H9 (cell line): ENCODE measurements around the gene FEM1B. TPM values are rescaled to one million over a fixed set of nuclear protein-coding genes. Genes with fewer than 3 reads are reported as not detected.

Experiments used
- DNase-seq: peaks from one replicate; pipeline ENCODE4 v3.0.0-alpha.2; 2017
- H2AFZ ChIP-seq: one replicate; pipeline ENCODE4 v1.6.1; 2013; ENCODE audit warnings: mild to moderate bottlenecking, low read length, control low read depth, moderate library complexity
- H2AK5ac ChIP-seq: 2 replicates; pipeline ENCODE4 v1.6.1; 2013; ENCODE audit warnings: low read length, control low read depth, mixed read lengths; ENCODE audit not compliant: insufficient read length
- H2BK120ac ChIP-seq: one replicate; pipeline ENCODE4 v1.6.1; 2013; ENCODE audit warnings: low read depth, mild to moderate bottlenecking, low read length, control low read depth, inconsistent platforms; ENCODE audit not compliant: poor library complexity, severe bottlenecking
- H2BK12ac ChIP-seq: 2 replicates; pipeline ENCODE4 v1.6.1; 2013; ENCODE audit warnings: low read length, control low read depth, mixed read lengths, low read depth; ENCODE audit not compliant: insufficient read length
- H2BK15ac ChIP-seq: 2 replicates; pipeline ENCODE4 v1.6.1; 2013; ENCODE audit warnings: low read depth, low read length, control low read depth
- H2BK20ac ChIP-seq: one replicate; pipeline ENCODE4 v1.6.1; 2013; ENCODE audit warnings: low read depth, mild to moderate bottlenecking, low read length, control low read depth, inconsistent platforms; ENCODE audit not compliant: poor library complexity, severe bottlenecking
- H2BK5ac ChIP-seq: 2 replicates; pipeline ENCODE4 v1.6.1; 2013; ENCODE audit warnings: low read length, control low read depth, mixed read lengths; ENCODE audit not compliant: insufficient read length
- H3K14ac ChIP-seq: 2 replicates; pipeline ENCODE4 v1.6.1; 2013; ENCODE audit warnings: low read length, control low read depth; ENCODE audit not compliant: insufficient read depth
- H3K18ac ChIP-seq: 2 replicates; pipeline ENCODE4 v1.6.1; 2013; ENCODE audit warnings: low read depth, mild to moderate bottlenecking, mixed read lengths, low read length, control low read depth; ENCODE audit not compliant: insufficient read length
- H3K23ac ChIP-seq: 2 replicates; pipeline ENCODE4 v1.6.1; 2013; ENCODE audit warnings: low read length, control low read depth, mixed read lengths, low read depth; ENCODE audit not compliant: insufficient read length
- H3K23me2 ChIP-seq: 2 replicates; pipeline ENCODE4 v1.6.1; 2013; ENCODE audit warnings: low read depth, mild to moderate bottlenecking, mixed read lengths, low read length, control low read depth; ENCODE audit not compliant: insufficient read length, poor library complexity, severe bottlenecking
- H3K27ac ChIP-seq: 2 replicates; pipeline ENCODE4 v1.5.1; 2013; ENCODE audit warnings: low read length, control low read depth, mixed read lengths, low read depth; ENCODE audit not compliant: insufficient read length
- H3K27me3 ChIP-seq: 2 replicates; pipeline ENCODE4 v1.6.1; 2013; ENCODE audit warnings: low read length, control low read depth, inconsistent platforms; ENCODE audit not compliant: insufficient read depth
- H3K4ac ChIP-seq: 2 replicates; pipeline ENCODE4 v1.6.1; 2013; ENCODE audit warnings: low read depth, mild to moderate bottlenecking, control low read depth, inconsistent platforms, low read length, moderate library complexity
- H3K4me1 ChIP-seq: 2 replicates; pipeline ENCODE4 v1.6.1; 2013; ENCODE audit warnings: low read length, control low read depth, inconsistent platforms; ENCODE audit not compliant: insufficient read depth
- H3K4me2 ChIP-seq: 2 replicates; pipeline ENCODE4 v1.6.1; 2013; ENCODE audit warnings: low read length, control low read depth, mixed read lengths; ENCODE audit not compliant: insufficient read length, insufficient read depth
- H3K56ac ChIP-seq: 2 replicates; pipeline ENCODE4 v1.6.1; 2013; ENCODE audit warnings: low read depth, mild to moderate bottlenecking, mixed read lengths, low read length, control low read depth; ENCODE audit not compliant: insufficient read length
- H3K79me1 ChIP-seq: 2 replicates; pipeline ENCODE4 v1.6.1; 2013; ENCODE audit warnings: low read depth, mild to moderate bottlenecking, moderate library complexity, low read length, control low read depth, inconsistent platforms; ENCODE audit not compliant: insufficient read depth, poor library complexity, severe bottlenecking
- H3K79me2 ChIP-seq: 2 replicates; pipeline ENCODE4 v1.6.1; 2013; ENCODE audit warnings: low read length, control low read depth, inconsistent platforms; ENCODE audit not compliant: insufficient read depth
- H3K9ac ChIP-seq: 2 replicates; pipeline ENCODE4 v1.6.1; 2013; ENCODE audit warnings: low read length, control low read depth, mixed read lengths; ENCODE audit not compliant: insufficient read length; ENCODE audit errors: extremely low read depth
- H3K9me3 ChIP-seq: one replicate; pipeline ENCODE4 v1.6.1; 2013; ENCODE audit warnings: low read depth, low read length, inconsistent platforms; ENCODE audit not compliant: control insufficient read depth
- H3T11ph ChIP-seq: one replicate; pipeline ENCODE4 v1.6.1; 2013; ENCODE audit warnings: mild to moderate bottlenecking, low read length, control low read depth, inconsistent platforms
- H4K20me1 ChIP-seq: one replicate; pipeline ENCODE4 v1.6.1; 2013; ENCODE audit not compliant: control insufficient read depth, insufficient read length, insufficient read depth
- H4K5ac ChIP-seq: 2 replicates; pipeline ENCODE4 v1.6.1; 2013; ENCODE audit warnings: low read depth, mild to moderate bottlenecking, mixed read lengths, low read length, control low read depth; ENCODE audit not compliant: insufficient read length
- H4K8ac ChIP-seq: replicated peaks from 2 replicates; pipeline ENCODE4 v1.6.1; 2013; ENCODE audit warnings: low read length, control low read depth, mixed read lengths, low read depth; ENCODE audit not compliant: insufficient read length
- H4K91ac ChIP-seq: 2 replicates; pipeline ENCODE4 v1.6.1; 2013; ENCODE audit warnings: low read depth, mild to moderate bottlenecking, moderate library complexity, mixed read lengths, low read length, control low read depth; ENCODE audit not compliant: insufficient read length
- H3K27ac Mint-ChIP-seq, 3 experiments: 2 replicates in 2 of 3; 3 replicates in 1 of 3; pipeline ENCODE4 v1.8.0; 2020 to 2021; ENCODE audit warnings: mixed read lengths in 3 of 3, mild to moderate bottlenecking in 1 of 3, moderate library complexity in 1 of 3
- H3K27me3 Mint-ChIP-seq: 2 replicates; pipeline ENCODE4 v1.8.0; 2021; ENCODE audit warnings: low read depth, mild to moderate bottlenecking, moderate library complexity, mixed read lengths
- H3K36me3 Mint-ChIP-seq, 3 experiments: 2 replicates in 2 of 3; 3 replicates in 1 of 3; pipeline ENCODE4 v1.8.0; 2020 to 2021; ENCODE audit warnings: low read depth in 3 of 3, mixed read lengths in 3 of 3; ENCODE audit not compliant: insufficient read depth in 1 of 3
- H3K4me1 Mint-ChIP-seq, 2 experiments: 2 replicates each; pipeline ENCODE4 v1.8.0; 2020; ENCODE audit warnings: mixed read lengths in 2 of 2
- H3K4me3 Mint-ChIP-seq, 2 experiments: 2 replicates in 1 of 2; 3 replicates in 1 of 2; pipeline ENCODE4 v1.8.0; 2020 to 2021; ENCODE audit warnings: mild to moderate bottlenecking in 2 of 2, mixed read lengths in 2 of 2, moderate library complexity in 1 of 2
- H3K9me3 Mint-ChIP-seq, 2 experiments: 2 replicates in 1 of 2; 3 replicates in 1 of 2; pipeline ENCODE4 v1.8.0; 2020; ENCODE audit warnings: mild to moderate bottlenecking in 2 of 2, mixed read lengths in 2 of 2, moderate library complexity in 1 of 2
- CTCF ChIP-seq: fragments of 200-600 bp; sonication (generic); conservative IDR thresholded peaks from 3 replicates; pipeline ENCODE4 v1.8.0; 2021; ENCODE audit warnings: antibody characterized with exemption, mild to moderate bottlenecking
- WGBS: extraction: QIAGEN DNeasy Blood & Tissue Kit; methylation state at CpG from one replicate; pipeline ENCODE4 v1.1.7; 2013; ENCODE audit warnings: missing lambda C conversion rate, low lambda C conversion rate, mixed read lengths; ENCODE audit not compliant: insufficient read length; ENCODE audit errors: extremely low coverage; 5-methylcytosine and 5-hydroxymethylcytosine counted together
- total RNA-seq: library from RNA; stranded (reverse); gene quantifications from 2 replicates; pipeline ENCODE4 v1.2.1, GENCODE V29; 2021

The FEM1B gene
- total RNA-seq, 1 experiment from 2014 or later = 77.9 TPM

DNA sequence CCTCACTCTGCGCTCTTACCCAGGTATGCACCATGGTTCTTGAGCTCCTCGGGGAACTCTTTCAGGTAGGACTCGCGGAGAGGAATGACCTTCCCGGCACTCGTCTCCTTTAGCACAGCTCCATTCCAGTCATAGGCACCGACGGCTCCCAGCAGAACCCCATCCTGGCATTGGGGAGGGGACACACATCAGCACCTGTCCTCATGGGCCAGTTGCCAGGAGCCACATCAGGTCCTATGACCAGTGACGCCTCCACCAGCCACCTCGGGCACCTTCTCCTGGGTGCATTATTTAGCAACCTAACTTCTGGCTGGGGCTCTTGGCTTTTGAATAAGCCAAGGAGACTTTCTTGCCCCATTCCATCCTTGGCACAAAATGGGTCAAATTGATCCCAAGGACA, 61.9 kb downstream of the FEM1B start:
- no peak for DNase-seq

More for the DNA sequence above, 61.9 kb downstream of the FEM1B start:
- Histone ChIP-seq H2BK12ac (no peak overlapping the region), H2AFZ (no peak overlapping the region), H3K27me3 (no peaks in the 10 kb centered on the region), H4K5ac (no peak overlapping the region), H3K23ac (no peak overlapping the region), H2BK20ac (no peak overlapping the region), H3K23me2 (no peaks in the 10 kb centered on the region), H4K20me1 (no peaks in the 10 kb centered on the region), H3K79me2 (no peaks in the 10 kb centered on the region), H4K8ac (no peak overlapping the region), H3K9me3 (no peaks in the 10 kb centered on the region), H2AK5ac (no peak overlapping the region), H3K4me1 (no peaks in the 10 kb centered on the region), H2BK5ac (no peak overlapping the region), H3T11ph (no peak overlapping the region), H3K79me1 (no peaks in the 10 kb centered on the region), H3K27ac (no peak overlapping the region), H3K4me2 (no peak overlapping the region), H3K56ac (no peak overlapping the region), H2BK120ac (no peak overlapping the region), H4K91ac (no peak overlapping the region), H3K14ac (no peak overlapping the region), H3K18ac (no peak overlapping the region), H3K4ac (no peak overlapping the region), H2BK15ac (no peak overlapping the region), H3K9ac (no peak overlapping the region)
- Mint-ChIP-seq H3K36me3 (no peaks in the 10 kb centered on the region), H3K9me3 (no peaks in the 10 kb centered on the region; a peak in 1 of 5 replicates), H3K27ac (no peak overlapping the region), H3K27me3 (peaks cover 13% of the 10 kb centered on the region), H3K4me1 (peaks cover 10 to 29% of the 10 kb centered on the region in 2 experiments), H3K4me3 (no peak overlapping the region)
- no peak for TF ChIP-seq CTCF
- WGBS = no CpG with 5 or more reads among the region's 10 CpGs
